DMS 273 (cell line): Measurements from ENCODE around the gene TRAPPC6A.

Experiments used
- DNase-seq: peaks from one replicate; lab custom pipeline; 2025; ENCODE audit not compliant: unreplicated experiment; lab: John Stamatoyannopoulos, UW

Gene TRAPPC6A, protein sequence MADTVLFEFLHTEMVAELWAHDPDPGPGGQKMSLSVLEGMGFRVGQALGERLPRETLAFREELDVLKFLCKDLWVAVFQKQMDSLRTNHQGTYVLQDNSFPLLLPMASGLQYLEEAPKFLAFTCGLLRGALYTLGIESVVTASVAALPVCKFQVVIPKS

DNA sequence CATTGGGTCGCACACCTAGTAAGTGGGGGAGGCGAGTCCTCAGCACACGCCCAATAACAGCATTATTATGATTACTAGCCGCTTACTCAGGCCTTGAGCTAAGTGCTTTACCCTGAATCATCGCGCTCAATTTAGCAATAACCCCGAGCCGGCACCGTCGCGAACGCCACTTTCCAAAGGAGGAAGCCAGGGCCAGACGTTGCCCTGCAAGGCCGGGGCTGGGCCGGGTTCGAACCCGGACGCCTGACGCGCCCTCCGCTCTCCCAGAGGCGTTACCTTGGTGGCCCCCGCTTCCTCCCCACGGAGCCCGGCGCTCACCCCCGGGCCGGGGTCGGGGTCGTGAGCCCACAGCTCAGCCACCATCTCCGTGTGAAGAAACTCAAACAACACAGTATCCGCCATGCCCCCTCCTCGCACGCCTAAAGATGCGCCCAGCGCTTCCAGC, at the start of gene TRAPPC6A:
TRAPPC6A (minus strand) TSS at position 421 of the 445 bp plus-strand sequence; CDS start at position 402, 19 bp downstream.
- peak; percentile 87 for DNase-seq

DNA sequence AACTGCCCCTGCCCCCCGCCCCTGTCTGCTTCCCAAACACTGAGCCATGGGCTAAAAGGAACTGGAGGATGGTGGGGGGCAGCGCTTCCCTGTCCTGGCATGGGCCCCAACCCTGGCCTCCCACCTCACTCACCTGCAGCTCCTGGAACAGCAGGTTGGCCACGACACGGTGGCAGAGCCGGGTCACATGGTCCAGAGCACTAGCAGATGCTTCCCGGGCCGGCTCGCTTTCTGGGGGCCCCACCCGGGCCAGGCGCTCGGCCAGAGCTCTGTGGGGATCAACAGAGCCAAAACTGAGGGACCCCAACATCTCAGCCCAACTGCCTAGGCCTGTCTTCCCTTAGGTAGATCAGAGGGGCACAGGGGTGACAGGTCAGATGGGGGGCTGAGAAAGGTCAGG, 46.6 kb upstream of the TRAPPC6A start:
- no peak for DNase-seq

DNA sequence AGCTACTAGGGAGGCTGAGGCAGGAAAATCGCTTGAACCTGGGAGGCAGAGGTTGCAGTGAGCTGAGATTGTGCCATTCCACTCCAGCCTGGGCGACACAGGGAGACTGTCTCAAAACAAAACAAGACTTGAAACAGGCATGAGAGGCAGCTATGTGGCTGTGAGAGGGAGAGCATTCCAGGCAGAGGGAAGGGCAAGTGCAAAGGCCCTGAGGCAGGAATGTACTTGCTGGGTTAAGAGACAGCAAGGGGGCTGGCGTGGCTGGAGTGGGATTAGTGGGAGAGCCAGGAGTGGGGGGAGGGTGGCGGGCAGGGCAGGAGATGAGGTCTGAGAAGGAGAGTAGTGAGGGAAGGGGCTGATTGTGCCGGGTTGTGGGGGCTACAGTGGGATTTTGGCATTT, 45.8 kb upstream of the TRAPPC6A start:
- DNase-seq: no peak

GRCh38 chr19:45222724-45223123, 44.7 kb upstream of the TRAPPC6A start:
- DNase-seq: no peak

- no peak for DNase-seq
Observed at GRCh38 chr19:45218911-45219743, 41.1 kb upstream of the TRAPPC6A start.

DNA sequence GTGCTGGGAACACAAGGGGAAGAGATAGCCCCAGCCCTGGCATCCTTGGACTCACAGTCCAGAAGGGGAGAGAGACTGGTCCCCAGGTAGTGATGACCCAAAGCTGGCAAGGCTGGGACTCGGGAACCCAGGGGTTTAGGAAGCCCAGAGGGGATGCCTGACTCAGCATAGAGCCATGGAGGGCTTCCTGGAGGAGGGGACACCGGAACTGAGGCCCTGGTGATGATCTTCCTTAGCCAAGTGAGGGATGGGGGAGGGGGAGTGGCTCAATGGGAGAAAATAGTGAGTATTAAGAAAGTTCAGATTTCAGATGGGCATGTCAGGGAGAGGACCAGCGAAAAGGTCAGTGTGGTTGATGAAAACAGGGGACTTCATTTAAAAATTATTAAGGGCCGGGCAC, 40.4 kb upstream of the TRAPPC6A start:
- DNase-seq: no peak

DNA sequence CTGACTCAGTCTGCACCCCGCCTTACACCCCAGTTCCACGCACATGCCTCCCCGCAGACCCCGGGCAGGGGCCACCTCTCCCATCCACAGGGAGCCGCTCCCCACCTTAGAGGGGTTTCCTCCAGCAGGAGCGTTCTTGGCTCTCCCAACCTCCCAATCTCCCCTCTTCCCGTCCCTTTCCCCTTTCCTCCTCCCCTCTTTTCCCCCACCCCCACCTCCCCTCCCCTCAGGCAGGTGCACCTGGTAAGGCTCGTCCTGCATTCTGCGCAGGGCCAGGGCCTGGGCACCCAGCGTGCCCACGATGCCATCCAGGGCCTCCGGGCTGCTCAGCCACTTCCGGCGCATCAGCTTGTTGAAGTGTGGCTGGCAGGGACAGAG, 39.9 kb upstream of the TRAPPC6A start:
- DNase-seq: no peak

GRCh38 chr19:45217193-45217956, 39.3 kb upstream of the TRAPPC6A start:
- DNase-seq: peak; percentile 32

GRCh38 chr19:45216667-45217066, 38.6 kb upstream of the TRAPPC6A start:
- no peak for DNase-seq

DNA sequence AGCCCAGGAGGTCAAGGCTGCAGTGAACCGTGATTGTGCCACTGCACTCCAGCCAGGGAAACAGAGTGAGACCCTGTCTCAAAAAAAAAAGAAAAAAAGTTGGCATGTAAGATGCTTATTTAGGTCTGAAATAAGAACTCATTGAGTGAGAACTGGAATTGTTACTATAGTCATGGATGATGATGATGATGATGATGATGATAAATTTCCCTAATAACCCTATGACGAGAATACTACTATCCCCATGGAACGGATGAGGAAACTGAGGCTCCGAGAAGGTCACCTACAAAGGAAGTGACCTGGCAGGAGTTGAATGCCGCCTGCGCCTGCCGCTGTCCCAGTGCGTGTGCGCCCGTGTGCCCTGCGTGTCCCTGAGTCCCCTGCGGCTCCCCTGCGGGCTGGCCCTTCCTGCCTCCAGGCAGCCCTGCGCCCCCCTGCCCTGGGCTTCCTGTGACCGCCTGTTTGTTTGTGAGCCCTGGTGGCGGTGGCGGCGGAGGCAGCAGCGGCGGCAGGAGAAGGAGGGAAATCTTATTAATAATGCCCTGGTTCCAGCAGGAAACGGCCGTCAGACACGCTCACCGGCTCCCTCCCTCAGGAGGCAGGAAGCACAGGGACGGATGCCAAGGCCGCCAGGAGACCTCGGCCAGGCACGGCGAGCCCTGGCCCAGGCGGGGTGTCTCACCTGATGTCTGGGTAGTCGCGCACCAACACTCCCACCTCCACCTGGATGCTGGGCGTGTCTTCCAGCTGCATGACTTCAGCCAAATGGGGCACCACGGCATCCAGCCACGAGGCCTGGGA, 37.6 kb upstream of the TRAPPC6A start:
- DNase-seq: peak; percentile 31

- DNase-seq: no peak
Observed at GRCh38 chr19:45213031-45213430, 35.0 kb upstream of the TRAPPC6A start.

DNA sequence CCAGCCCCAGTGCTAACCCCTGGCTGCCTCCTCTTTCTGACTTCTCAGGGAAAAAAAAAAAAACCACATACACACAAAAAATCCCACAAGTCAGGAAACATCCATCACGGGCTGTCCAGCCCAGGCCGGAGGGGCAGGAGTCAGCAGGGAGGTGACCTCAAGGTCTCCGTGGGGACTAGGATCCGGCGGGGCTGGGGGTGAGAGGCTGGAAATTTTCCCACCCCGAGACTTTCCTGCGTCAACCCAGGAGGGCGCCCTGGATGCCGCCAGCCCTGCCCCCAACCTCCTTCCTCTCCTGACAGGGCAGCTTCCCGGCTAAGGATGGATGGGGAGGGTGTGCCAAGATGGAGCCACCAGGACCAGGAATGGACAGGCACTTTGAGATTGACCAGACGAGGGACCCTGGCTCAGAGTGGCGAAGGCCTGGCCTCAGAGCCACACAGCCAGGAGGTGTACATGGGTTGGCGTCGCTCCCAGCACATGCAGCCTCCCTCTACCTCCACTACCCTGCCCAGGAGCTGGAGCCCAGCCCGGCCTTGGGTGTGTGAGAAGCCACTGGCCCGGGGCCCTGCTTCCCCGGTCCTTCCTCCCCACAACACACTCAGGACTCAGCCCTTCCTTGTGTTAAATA, 33.8 kb upstream of the TRAPPC6A start:
- no peak for DNase-seq

DNA sequence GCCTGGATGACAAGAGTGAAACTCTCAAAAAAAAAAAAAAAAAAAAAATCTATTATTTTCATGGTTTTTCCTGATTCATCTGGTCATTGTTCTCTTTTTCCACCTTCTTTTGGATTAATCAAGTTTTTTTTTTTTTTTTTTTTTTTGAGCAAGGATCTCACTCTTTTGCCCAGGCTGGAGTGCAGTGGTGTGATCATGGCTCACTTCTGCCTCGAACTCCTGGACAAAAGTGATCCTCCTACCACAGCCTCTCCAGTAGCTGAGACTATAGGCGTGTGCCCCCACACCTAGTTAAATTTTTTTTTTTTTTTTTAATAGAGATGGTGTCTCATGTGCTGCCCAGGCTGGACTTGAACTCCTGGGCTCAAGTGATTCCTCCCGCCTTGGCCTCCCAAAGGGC, 28.3 kb upstream of the TRAPPC6A start:
- DNase-seq: no peak

GRCh38 chr19:45205810-45206209, 27.8 kb upstream of the TRAPPC6A start:
- DNase-seq: no peak

DNA sequence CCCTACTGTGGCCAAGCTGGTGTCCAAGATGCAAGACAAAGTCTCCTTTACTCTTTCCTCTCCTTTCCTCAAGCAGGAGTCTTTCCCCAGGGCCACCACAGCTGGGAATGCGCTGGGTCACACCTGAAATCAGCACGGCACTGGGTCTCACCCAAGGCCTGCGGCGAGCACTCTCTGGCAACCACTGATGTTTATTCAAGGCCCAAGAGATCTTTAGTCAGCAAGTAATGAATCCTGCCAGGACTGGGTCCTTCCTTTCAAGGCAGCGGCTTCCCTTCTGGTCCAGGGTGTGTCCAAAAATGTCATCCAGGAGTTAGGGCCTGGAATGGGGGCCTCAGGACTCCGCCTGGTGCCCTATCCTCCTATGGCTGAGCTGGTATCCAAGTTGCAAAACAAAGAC, 24.6 kb upstream of the TRAPPC6A start:
- no peak for DNase-seq

DNA sequence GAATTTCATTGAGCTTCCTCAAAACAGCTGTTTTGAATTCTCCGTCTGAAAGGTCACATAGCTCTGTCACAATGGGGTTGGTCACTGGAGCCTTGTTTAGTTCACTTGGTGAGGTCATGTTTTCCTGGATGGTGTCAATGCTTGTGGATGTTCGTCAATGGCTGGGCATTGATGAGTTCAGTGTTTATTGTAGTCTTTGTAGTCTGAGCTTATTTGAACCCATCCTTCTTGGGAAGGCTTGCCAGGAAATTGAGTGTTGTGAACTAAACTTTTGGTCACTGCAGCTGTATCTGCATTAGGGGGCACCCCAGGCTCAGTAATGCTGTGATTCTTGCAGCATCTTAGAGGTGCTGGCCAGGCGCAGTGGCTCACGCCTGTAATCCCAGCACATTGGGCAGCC, 22.5 kb upstream of the TRAPPC6A start:
- DNase-seq: peak; percentile 58

DNA sequence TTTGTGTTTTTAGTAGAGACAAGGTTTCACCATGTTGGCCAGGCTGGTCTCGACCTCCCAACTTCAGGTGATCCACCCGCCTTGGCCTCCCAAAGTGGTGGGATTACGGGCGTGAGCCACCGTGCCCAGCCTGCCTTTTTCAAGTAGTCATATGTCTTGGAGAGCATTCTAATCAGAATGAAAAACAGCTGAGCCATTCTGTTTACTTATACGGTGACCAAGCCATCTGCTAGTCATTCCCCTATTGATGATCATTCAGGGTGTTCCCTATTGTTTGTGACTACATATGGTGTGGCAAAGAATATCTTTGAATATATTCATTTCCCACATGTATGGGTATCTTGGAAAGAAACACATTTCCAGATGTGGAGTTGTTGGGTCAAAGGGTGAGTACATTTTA, 17.7 kb upstream of the TRAPPC6A start:
- DNase-seq: peak; percentile 31

DNA sequence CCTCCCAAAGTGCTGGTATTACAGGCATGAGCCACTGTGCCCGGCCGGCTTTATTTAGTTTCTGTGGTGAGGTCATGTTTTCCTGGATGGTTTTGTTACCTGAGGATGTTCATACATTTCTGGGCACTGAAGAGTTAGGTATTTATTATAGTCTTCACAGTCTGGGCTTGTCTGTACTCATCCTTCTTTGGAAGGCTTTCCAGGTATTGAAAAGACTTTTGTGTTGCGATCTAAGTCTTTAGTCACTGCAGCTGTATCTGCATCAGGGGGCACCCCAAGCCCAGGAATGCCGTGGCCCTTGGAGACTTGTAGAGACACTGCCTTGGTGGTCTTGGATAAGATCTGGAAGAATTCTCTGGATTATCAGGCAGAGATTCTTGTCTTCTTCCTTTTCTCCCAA, 13.3 kb upstream of the TRAPPC6A start:
- no peak for DNase-seq

- no peak for DNase-seq
Observed at GRCh38 chr19:45189971-45190370, 11.9 kb upstream of the TRAPPC6A start.

DNA sequence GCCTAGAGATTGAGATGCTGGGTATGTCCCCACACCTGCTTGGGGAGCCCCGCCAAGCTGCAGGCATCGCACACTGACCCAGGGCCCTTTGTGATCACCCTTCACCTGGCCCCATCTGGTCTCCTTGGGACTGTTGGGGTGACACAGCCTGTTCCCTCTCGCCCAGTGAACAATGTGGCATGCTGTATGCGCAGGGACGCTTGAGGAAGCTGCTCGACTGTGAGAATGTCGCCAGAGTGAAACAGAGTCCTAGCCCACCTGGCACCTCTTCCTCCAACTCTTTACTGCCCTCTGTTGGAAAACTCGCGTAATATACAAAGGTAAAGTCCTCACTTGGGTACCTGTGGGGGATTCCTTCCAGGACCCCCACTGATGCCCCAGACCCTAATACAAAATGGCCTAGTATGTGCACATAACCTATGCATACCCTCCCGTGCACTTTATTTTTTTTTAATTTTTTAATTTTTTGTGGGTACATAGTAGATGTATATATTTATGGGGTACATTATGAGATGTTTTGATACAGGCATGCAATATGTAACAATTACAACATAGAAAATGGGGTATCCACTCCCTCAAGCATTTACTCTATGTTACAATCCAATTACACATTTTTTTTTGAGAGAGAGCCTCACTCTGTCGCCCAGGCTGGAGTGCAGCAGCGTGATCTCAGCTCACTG, 9.5 kb upstream of the TRAPPC6A start:
- DNase-seq: peak; percentile 69
